ENCODE data around the gene SPACA1.

SPACA1 gene

DNA sequence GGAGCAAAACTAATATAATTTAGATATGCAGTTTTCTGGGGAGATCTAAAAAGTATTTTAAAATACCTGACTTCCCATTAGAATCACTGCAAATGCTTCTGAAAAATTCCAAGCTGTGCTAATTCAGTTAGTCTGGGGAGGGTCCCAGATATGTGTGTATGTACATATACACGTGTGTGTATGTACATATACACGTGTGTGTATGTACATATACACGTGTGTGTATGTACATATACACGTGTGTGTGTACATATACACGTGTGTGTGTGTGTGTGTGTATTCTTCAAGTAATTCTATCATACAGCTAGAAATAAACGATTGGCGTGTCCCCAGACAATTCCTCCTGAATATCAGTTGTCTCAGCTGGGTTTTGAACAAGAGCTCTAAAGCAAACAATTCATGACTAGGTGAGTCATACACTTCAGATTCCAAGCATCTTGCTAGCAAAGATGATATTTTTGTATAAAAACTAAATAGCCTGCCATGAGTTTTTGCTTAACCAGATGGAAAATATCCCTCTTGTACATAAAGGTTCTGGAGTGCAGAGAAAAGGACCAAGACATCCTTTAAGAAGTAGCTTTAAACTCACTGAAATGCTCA, 58.2 kb downstream of the SPACA1 start:
- no peak for DNase-seq

DNA sequence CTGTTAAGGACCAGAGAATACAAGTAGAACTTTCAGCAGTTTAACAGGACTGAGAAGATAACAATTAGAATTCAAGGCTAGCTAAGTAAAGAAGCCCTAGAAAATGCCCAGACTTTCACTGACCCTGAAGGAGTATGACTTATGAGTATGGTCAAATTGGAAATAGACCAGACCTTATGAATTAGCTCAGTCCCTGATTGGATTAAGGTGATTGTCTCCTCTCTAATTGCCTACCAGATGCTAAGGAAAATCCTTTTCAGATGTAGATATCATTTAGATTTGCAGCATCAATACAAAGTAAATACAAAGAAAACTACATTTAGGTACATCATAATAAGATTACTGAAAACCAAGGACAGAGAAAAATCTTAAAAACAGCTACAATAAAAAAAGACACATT, 59.6 kb downstream of the SPACA1 start:
- no peak for DNase-seq

DNA sequence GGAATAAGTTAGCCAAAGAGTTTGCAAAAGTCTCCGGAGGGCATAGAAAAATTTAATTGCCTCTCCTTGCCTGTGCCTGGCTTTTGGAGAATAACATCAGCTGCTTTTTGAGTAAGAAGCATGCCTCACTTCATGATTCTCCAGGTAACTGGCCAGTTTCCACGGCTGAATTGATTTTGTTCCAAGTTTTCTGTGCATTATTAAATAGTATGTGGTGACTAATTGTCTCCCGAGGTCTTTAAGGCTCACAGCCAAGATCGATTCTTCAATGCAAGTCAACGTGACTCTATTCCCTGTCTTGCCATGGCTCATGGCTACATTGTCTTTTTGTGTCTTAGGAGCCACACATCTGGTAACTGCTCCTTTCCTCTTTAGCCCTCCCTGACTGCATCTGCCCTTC, 64.3 kb downstream of the SPACA1 start:
- no peak for DNase-seq

DNA sequence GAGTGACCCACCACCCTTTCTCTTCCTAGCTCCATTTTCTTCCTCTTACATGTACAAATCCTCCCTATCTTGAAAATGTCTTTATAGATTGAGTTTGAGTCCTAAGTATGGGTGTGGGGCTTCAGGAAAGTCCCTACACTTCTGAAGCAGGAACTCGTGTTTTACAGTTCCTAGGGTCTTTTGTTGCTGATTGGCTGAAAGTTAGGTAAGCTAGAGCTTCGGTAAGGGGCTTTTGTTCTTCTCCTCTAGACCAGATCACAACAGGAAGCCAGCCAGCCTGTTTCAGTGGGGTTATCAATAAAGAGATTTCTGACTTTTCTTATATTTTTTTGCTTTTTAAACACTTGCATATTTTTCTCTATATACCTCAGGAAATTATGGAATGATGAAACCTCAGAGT, 67.2 kb downstream of the SPACA1 start:
- no peak for DNase-seq

DNA sequence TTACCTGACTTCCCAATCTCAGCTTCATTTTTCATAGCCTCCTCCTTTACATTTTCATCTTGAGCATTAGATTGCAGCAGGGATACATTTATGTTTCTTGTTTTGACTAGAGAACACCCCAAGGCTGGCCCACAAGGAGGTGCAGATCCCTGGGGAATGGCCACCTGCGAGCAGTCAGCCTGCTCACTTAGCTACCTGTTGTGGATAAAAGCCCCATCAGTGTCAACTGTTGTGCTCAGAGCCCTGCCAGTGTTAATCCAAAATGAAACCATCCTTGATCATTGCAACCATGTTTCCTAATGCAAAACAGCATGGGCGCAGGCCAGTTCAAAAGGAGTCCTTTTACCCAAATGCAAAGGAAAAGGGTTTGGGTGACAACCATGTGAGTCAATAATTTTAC, 67.7 kb downstream of the SPACA1 start:
- DNase-seq = no peak

DNA sequence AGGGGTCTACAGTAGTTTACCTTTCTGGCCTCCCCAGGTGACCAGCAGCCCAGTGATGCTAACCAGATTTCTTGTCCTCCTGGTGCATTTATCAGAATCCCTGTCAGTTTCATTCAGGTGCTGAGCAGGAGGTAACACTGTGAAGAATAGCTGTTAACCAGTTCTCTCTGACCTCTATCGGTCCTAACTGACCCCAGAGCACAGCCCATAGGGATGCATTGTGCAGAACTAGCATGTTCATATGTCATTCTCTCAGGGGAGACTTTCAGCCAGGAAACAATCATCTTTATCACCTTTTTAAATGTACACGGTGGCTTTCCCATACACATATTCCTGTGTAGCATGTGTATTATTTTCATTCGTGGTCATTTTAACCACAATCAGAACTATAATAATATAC, 68.6 kb downstream of the SPACA1 start:
- DNase-seq = no peak
